H1 (cell line): ENCODE data around the gene KSR2. TPM values are rescaled to one million over a fixed set of nuclear protein-coding genes. Genes with fewer than 3 reads are reported as not detected.

Source experiments
- BRCA1 ChIP-seq: IDR thresholded peaks from 2 replicates; pipeline ENCODE4 v1.6.1; 2012; ENCODE audit warnings: low read depth, low read length, improper control_type of control experiment
- EGR1 ChIP-seq: IDR thresholded peaks from 2 replicates; pipeline ENCODE4 v1.6.1; 2011; ENCODE audit warnings: low read depth, low read length, borderline replicate concordance
- TBP ChIP-seq: IDR thresholded peaks from 2 replicates; pipeline ENCODE4 v1.6.1; 2011; ENCODE audit warnings: low read depth, low read length, improper control_type of control experiment
- polyA plus RNA-seq, 7 experiments: library from polyadenylated mRNA; depleted of rRNA in 3 of 7; stranded (reverse) in 5 of 7; unstranded in 2 of 7; fragments of >200 nt in 5 of 7; fragments of 200-250 nt in 2 of 7; gene quantifications; 1 replicate in 5 of 7; 2 replicates in 1 of 7; 4 replicates in 1 of 7; pipeline versions ENCODE4 v1.2.1 to v1.2.3, GENCODE V29; 2011 to 2013; ENCODE audit warnings: missing spikeins in 2 of 7, mixed read lengths in 2 of 7
- total RNA-seq: library from RNA; stranded (reverse); fragmentation: NEBNext Ultra II Directional; extraction: Animal tissue kit (Norgen Biotek cat#: 25700); gene quantifications from 2 replicates; pipeline ENCODE4 v1.2.1, GENCODE V29; 2021

The KSR2 gene
- total and polyA plus RNA-seq, 2 of the 8 experiments (the other 6 are each of a cell fraction or from before 2014, with no cell fraction given), result 0.74 to 2.2 TPM

DNA sequence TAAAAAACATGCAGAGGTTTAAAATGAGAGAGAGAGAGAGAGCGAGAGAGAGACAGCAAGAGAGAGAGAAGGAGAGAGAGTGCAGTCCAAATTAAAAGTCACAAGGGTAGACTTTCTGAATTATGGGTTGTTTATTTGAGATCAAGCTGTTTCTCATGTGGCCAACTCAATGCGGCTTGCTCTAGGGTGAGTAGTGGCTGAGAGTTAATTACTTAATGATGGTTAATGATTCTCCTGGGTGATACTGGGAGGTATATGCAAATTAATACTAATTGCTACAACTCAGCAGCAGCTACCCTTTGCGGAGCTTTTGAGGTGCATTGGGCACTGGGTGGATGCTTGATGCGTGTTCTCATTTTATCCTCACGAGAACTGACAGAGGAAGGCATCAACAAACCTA, 485.3 kb downstream of the KSR2 start (continued):
- no peak for TF ChIP-seq EGR1
- no peak for TF ChIP-seq BRCA1
- TF ChIP-seq TBP, result no peak
